ENCODE measurements around the gene HCAR2. TPM values are rescaled to one million over a fixed set of nuclear protein-coding genes. Genes with fewer than 3 reads are reported as not detected.

Gene HCAR2
- total and polyA plus RNA-seq, 2 of the 13 experiments (the other 11 are each of a cell fraction or from before 2014, with no cell fraction given) = 0.09 to 5.6 TPM

GRCh38 chr12:122752464-122753318, 49.5 kb upstream of the HCAR2 start, which contains the start of gene DENR (continued):
- no peak for TF ChIP-seq ZBTB40 (IDR thresholded peaks at IDR 0.05)
- peak; percentile 52 for TF ChIP-seq ZBTB40 (CRISPR knock-in tag; IDR thresholded peaks at IDR 0.05)
- peak; percentile 100 for TF ChIP-seq CHD2 (IDR thresholded peaks at IDR 0.05; ENCODE audit: low read depth, low read length)
- TF ChIP-seq ZNF780A (CRISPR knock-in tag; IDR thresholded peaks at IDR 0.05) = no peak; the same call in 1 of the 2 replicates
- TF ChIP-seq HDAC1 (CRISPR knock-in tag; IDR thresholded peaks at IDR 0.05) = peak; percentile 72; the same call in 1 of the 2 replicates
- TF ChIP-seq ZNF44 (CRISPR knock-in tag; IDR thresholded peaks at IDR 0.05) = 0 out of 2 replicates have a peak, but pooled peaks have one; percentile 93
- no peak for TF ChIP-seq ZNF7 (CRISPR knock-in tag; IDR thresholded peaks at IDR 0.05)
- TF ChIP-seq ZBTB20 (CRISPR knock-in tag; IDR thresholded peaks at IDR 0.05; ENCODE audit: borderline replicate concordance, low read depth) = no peak
- no peak for TF ChIP-seq HNRNPH1 (optimal IDR thresholded peaks at IDR 0.05; ENCODE audit: low read depth, low read length)
- no peak for TF ChIP-seq ZNF570 (CRISPR knock-in tag; IDR thresholded peaks at IDR 0.05; ENCODE audit: borderline replicate concordance)
- TF ChIP-seq IRF2 (CRISPR knock-in tag; IDR thresholded peaks at IDR 0.05) = peak; percentile 94
- peak; percentile 90 for TF ChIP-seq KDM5A (IDR thresholded peaks at IDR 0.05; ENCODE audit: borderline replicate concordance, low read length)
- TF ChIP-seq ZNF441 (CRISPR knock-in tag; IDR thresholded peaks at IDR 0.05; ENCODE audit: borderline replicate concordance) = 0 out of 2 replicates have a peak, but pooled peaks have one; percentile 47
- TF ChIP-seq ZNF432 (CRISPR knock-in tag; IDR thresholded peaks at IDR 0.05; ENCODE audit: borderline replicate concordance) = no peak
- TF ChIP-seq ZNF781 (CRISPR knock-in tag; IDR thresholded peaks at IDR 0.05; ENCODE audit: borderline replicate concordance, not compliant biosample characterization) = no peak
- TF ChIP-seq, protein P1, sequence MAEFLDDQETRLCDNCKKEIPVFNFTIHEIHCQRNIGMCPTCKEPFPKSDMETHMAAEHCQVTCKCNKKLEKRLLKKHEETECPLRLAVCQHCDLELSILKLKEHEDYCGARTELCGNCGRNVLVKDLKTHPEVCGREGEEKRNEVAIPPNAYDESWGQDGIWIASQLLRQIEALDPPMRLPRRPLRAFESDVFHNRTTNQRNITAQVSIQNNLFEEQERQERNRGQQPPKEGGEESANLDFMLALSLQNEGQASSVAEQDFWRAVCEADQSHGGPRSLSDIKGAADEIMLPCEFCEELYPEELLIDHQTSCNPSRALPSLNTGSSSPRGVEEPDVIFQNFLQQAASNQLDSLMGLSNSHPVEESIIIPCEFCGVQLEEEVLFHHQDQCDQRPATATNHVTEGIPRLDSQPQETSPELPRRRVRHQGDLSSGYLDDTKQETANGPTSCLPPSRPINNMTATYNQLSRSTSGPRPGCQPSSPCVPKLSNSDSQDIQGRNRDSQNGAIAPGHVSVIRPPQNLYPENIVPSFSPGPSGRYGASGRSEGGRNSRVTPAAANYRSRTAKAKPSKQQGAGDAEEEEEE (CRISPR knock-in tag; IDR thresholded peaks at IDR 0.05; ENCODE audit: borderline replicate concordance) = no peak
